ENCODE measurements around the gene GPAT3. TPM values are rescaled to one million over a fixed set of nuclear protein-coding genes. Genes with fewer than 3 reads are reported as not detected.

The GPAT3 gene
- total and polyA plus RNA-seq, 2 experiments from 2014 or later: 1.2 to 2.0 TPM

DNA sequence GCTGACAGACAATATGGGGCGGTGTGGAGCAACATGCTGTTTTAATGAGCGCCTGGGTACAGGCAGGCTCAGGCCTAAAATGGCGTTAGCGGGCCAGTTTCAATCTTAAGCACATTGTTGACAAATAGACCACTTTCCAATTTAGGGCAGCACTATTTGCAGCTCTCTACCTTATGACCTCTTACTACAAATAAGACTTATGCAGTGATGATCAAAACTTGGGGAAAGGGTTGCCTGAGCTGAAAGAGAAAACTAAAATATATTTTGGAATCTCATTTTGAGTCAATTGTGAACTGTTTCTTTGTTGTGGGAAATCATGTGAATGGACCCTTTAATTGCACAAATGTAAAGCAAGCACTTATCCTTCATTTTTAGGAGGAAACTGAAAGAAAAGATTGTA, 25.5 kb upstream of the GPAT3 start (continued):
- no peak for TF ChIP-seq STAT1 (IDR thresholded peaks at IDR 0.05; ENCODE audit: unreplicated experiment)
- TF ChIP-seq JUNB (IDR thresholded peaks at IDR 0.05; ENCODE audit: unreplicated experiment): no peak
- no peak for TF ChIP-seq EZH2 (IDR thresholded peaks at IDR 0.05; ENCODE audit: low read depth, unreplicated experiment)
- TF ChIP-seq ZNF114 (CRISPR knock-in tag; IDR thresholded peaks at IDR 0.05): no peak
- TF ChIP-seq ZNF462 (CRISPR knock-in tag; IDR thresholded peaks at IDR 0.05): no peak
- no peak for TF ChIP-seq ETS1 (IDR thresholded peaks at IDR 0.05)
- TF ChIP-seq CREB1 (CRISPR knock-in tag; IDR thresholded peaks at IDR 0.05; ENCODE audit: low read depth): no peak

DNA sequence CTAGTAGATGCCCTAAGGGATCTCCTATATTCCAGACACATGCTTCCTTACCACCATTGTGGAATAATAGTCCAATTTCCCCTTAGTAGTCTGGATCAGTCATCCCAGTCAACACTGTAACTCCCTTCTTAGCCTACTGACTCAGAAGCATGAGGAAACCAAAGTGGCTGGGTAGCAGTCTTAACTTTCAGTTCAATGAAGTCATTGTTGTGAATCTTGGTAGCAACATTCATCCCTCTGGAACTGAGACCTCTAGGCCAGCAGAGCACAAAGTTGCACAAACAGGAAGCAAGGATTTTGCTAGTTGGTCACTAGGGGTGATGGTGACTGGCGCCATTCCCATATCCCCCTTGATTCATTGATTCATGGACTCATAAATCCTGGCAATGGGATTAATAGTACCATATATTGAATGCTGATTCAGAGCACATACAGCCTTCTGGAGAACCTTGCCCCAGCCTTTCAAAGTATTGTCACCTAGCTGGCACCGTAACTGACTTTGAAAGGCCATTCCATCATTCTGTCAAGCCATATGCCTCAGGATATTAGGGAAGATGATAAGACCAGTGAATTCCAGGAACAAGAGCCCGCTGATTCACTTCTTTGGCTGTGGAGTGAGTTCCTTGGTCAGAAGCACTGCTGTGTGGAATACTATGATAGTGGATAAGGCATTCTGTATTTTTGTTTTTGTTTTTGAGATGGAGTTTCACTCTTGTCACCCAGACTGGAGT, 19.7 kb upstream of the GPAT3 start:
- H3K36me3 Mint-ChIP-seq (ENCODE audit: low read depth): no peaks in the 10 kb centered on the region
- H3K4me1 Mint-ChIP-seq: no peaks in the 10 kb centered on the region
- H3K27ac Mint-ChIP-seq: no peak overlapping the region
- Histone ChIP-seq H3K36me3 (ENCODE audit: insufficient read depth) (no peaks in the 10 kb centered on the region), H2AFZ (no peak overlapping the region), H3K27me3 (ENCODE audit: insufficient read depth) (no peaks in the 10 kb centered on the region), H3K4me1 (ENCODE audit: insufficient read depth) (no peaks in the 10 kb centered on the region), H3K27ac (ENCODE audit: low read depth) (no peak overlapping the region), H4K20me1 (replicated peaks; ENCODE audit: insufficient read depth) (no peaks in the 10 kb centered on the region), H3F3A (replicated peaks; ENCODE audit: low read depth) (no peaks in the 10 kb centered on the region), H3K4me3 (no peak overlapping the region), H3K79me2 (replicated peaks; ENCODE audit: insufficient read depth) (no peaks in the 10 kb centered on the region), H3K9me2 (ENCODE audit: insufficient read depth) (peaks cover 3% of the 10 kb centered on the region; the same call in 1 of the 2 replicates), H3K4me2 (no peak overlapping the region)
- no peaks in the 10 kb centered on the region for H3K9me3 Mint-ChIP-seq
- no peak overlapping the region for H3K4me3 Mint-ChIP-seq
- ATAC-seq (no peak), DNase-seq (ENCODE audit: low spot score) (no peak)
- no peaks in the 10 kb centered on the region for H3K27me3 Mint-ChIP-seq (ENCODE audit: insufficient read depth, low read depth, poor library complexity)
- no peak for TF ChIP-seq NANOG (IDR thresholded peaks at IDR 0.05; ENCODE audit: borderline replicate concordance)
- TF ChIP-seq ZNF462 (CRISPR knock-in tag; IDR thresholded peaks at IDR 0.05): no peak
- no peak for TF ChIP-seq ZNF331 (CRISPR knock-in tag; IDR thresholded peaks at IDR 0.05; ENCODE audit: low read depth)

Measured in GM23338 (cell line).